SIG-M5 (cell line): ENCODE measurements around the gene CTBP2.

Experiments used
- DNase-seq: peaks from one replicate; lab custom pipeline; 2025; lab: John Stamatoyannopoulos, UW

CTBP2 gene

GRCh38 chr10:125159932-125160855 lies at the start of gene CTBP2:
Gene CTBP2, minus strand, starts transcription at chr10:125160563.
- DNase-seq, result no peak

- DNase-seq, result no peak
Measured at GRCh38 chr10:125209591-125210355, 49.4 kb upstream of the CTBP2 start.

- no peak for DNase-seq
Measured at GRCh38 chr10:125208854-125209565, 48.6 kb upstream of the CTBP2 start.

GRCh38 chr10:125206623-125207022 lies 46.3 kb upstream of the CTBP2 start:
- no peak for DNase-seq

GRCh38 chr10:125205431-125205830 lies 45.1 kb upstream of the CTBP2 start:
- no peak for DNase-seq

GRCh38 chr10:125204400-125204799 lies 44.0 kb upstream of the CTBP2 start:
- DNase-seq, result no peak

GRCh38 chr10:125203186-125203800 lies 42.9 kb upstream of the CTBP2 start:
- DNase-seq, result no peak

GRCh38 chr10:125201791-125202622 lies 41.6 kb upstream of the CTBP2 start:
- DNase-seq, result no peak

- no peak for DNase-seq
Measured at GRCh38 chr10:125201108-125201524, 40.8 kb upstream of the CTBP2 start.

- no peak for DNase-seq
Measured at GRCh38 chr10:125200396-125200795, 40.0 kb upstream of the CTBP2 start.

GRCh38 chr10:125199270-125199669 lies 38.9 kb upstream of the CTBP2 start:
- DNase-seq, result no peak

GRCh38 chr10:125194814-125195213 lies 34.5 kb upstream of the CTBP2 start:
- DNase-seq, result no peak

GRCh38 chr10:125193306-125193877 lies 33.0 kb upstream of the CTBP2 start:
- no peak for DNase-seq

- DNase-seq, result no peak
Measured at GRCh38 chr10:125192620-125193019, 32.3 kb upstream of the CTBP2 start.

GRCh38 chr10:125192005-125192404 lies 31.6 kb upstream of the CTBP2 start:
- no peak for DNase-seq

- DNase-seq, result no peak
Measured at GRCh38 chr10:125190946-125191345, 30.6 kb upstream of the CTBP2 start.

GRCh38 chr10:125190414-125190813 lies 30.1 kb upstream of the CTBP2 start:
- DNase-seq, result no peak

- no peak for DNase-seq
Measured at GRCh38 chr10:125189162-125189561, 28.8 kb upstream of the CTBP2 start.

- no peak for DNase-seq
Measured at GRCh38 chr10:125187238-125188194, 27.2 kb upstream of the CTBP2 start.
